Osteoblast (primary cell): ENCODE measurements around the gene ZNF354C. TPM values are rescaled to one million over a fixed set of nuclear protein-coding genes. Genes with fewer than 3 reads are reported as not detected.

Source experiments
- DNase-seq: peaks from one replicate; pipeline ENCODE4 v3.0.0; 2011; ENCODE audit warnings: low spot score, mixed read lengths; ENCODE audit not compliant: insufficient read length; ENCODE audit errors: missing footprints
- H2AFZ ChIP-seq: 2 replicates; pipeline ENCODE4 v1.6.0; 2011; ENCODE audit warnings: mild to moderate bottlenecking, low read length
- H3K27ac ChIP-seq: 2 replicates; pipeline ENCODE4 v1.5.1; 2011; ENCODE audit warnings: mild to moderate bottlenecking, low read depth, low read length, moderate library complexity
- H3K27me3 ChIP-seq: 2 replicates; pipeline ENCODE4 v1.6.0; 2012; ENCODE audit warnings: mild to moderate bottlenecking, control low read depth, inconsistent platforms, low read length, moderate library complexity; ENCODE audit not compliant: insufficient read depth
- H3K36me3 ChIP-seq: 2 replicates; pipeline ENCODE4 v1.5.1; 2011; ENCODE audit warnings: mild to moderate bottlenecking, low read length, control low read depth, moderate library complexity; ENCODE audit not compliant: insufficient read depth
- H3K4me1 ChIP-seq: 2 replicates; pipeline ENCODE4 v1.5.1; 2011; ENCODE audit warnings: mild to moderate bottlenecking, low read length, control low read depth, moderate library complexity; ENCODE audit not compliant: insufficient read depth
- H3K4me2 ChIP-seq: 2 replicates; pipeline ENCODE4 v1.6.0; 2011; ENCODE audit warnings: mild to moderate bottlenecking, low read length; ENCODE audit not compliant: insufficient read depth
- H3K4me3 ChIP-seq: fragments of 200-600 bp; sonication (generic); 3 replicates; pipeline ENCODE4 v1.5.1; 2012; ENCODE audit warnings: mild to moderate bottlenecking, low read length, inconsistent platforms; ENCODE audit not compliant: insufficient read depth
- H3K79me2 ChIP-seq: 2 replicates; pipeline ENCODE4 v1.6.0; 2012; ENCODE audit warnings: mild to moderate bottlenecking, low read length, control low read depth, inconsistent platforms; ENCODE audit not compliant: insufficient read depth
- H3K9me3 ChIP-seq: 2 replicates; pipeline ENCODE4 v1.5.1; 2011; ENCODE audit warnings: low read depth, low read length, control low read depth
- H4K20me1 ChIP-seq: 2 replicates; pipeline ENCODE4 v1.6.0; 2012; ENCODE audit warnings: mild to moderate bottlenecking, low read length, control low read depth; ENCODE audit not compliant: insufficient read depth
- total RNA-seq: library from RNA; depleted of rRNA; stranded (reverse); fragments of >200 nt; gene quantifications from 2 replicates; pipeline ENCODE4 v1.2.3, GENCODE V29; 2012
- TF ChIP-seq, protein P1 (sequence below): IDR thresholded peaks from 2 replicates; pipeline ENCODE4 v1.5.1; 2011; ENCODE audit warnings: mild to moderate bottlenecking, low read depth, low read length, moderate library complexity; ENCODE audit errors: extremely low read depth

The ZNF354C gene
- total RNA-seq, 1 donor = 7.6 TPM

DNA sequence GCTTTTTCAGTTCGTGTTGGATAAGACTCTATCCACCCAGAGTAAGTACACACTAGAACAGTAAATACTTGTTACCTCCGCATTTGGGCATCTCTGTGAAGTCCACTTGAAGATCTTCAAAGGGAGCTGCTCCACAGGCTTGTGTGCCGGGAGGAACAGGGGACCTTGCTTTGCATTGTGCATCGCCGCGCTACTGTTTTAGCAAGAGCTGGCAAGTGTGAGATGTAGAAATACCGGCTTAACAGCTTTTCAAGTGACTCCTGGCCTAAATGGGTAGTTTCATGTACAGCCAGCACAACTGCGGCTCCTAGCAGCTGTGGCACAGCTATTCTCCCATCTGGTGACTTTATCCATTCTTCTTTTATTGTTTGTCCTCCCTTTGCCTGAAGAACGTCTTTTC is 8.4 kb upstream of the ZNF354C start:
- TF ChIP-seq, protein P1, sequence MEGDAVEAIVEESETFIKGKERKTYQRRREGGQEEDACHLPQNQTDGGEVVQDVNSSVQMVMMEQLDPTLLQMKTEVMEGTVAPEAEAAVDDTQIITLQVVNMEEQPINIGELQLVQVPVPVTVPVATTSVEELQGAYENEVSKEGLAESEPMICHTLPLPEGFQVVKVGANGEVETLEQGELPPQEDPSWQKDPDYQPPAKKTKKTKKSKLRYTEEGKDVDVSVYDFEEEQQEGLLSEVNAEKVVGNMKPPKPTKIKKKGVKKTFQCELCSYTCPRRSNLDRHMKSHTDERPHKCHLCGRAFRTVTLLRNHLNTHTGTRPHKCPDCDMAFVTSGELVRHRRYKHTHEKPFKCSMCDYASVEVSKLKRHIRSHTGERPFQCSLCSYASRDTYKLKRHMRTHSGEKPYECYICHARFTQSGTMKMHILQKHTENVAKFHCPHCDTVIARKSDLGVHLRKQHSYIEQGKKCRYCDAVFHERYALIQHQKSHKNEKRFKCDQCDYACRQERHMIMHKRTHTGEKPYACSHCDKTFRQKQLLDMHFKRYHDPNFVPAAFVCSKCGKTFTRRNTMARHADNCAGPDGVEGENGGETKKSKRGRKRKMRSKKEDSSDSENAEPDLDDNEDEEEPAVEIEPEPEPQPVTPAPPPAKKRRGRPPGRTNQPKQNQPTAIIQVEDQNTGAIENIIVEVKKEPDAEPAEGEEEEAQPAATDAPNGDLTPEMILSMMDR = no peak
- no peak overlapping the region for H2AFZ ChIP-seq
- no peak for DNase-seq
- H3K79me2 ChIP-seq = no peaks in the 10 kb centered on the region
- no peak overlapping the region for H3K27ac ChIP-seq
- no peaks in the 10 kb centered on the region for H3K4me1 ChIP-seq
- H3K4me2 ChIP-seq = no peak overlapping the region
- H3K9me3 ChIP-seq = peaks cover 3% of the 10 kb centered on the region
- no peaks in the 10 kb centered on the region for H4K20me1 ChIP-seq
- no peaks in the 10 kb centered on the region for H3K27me3 ChIP-seq
- no peaks in the 10 kb centered on the region for H3K36me3 ChIP-seq
- no peak overlapping the region for H3K4me3 ChIP-seq

DNA sequence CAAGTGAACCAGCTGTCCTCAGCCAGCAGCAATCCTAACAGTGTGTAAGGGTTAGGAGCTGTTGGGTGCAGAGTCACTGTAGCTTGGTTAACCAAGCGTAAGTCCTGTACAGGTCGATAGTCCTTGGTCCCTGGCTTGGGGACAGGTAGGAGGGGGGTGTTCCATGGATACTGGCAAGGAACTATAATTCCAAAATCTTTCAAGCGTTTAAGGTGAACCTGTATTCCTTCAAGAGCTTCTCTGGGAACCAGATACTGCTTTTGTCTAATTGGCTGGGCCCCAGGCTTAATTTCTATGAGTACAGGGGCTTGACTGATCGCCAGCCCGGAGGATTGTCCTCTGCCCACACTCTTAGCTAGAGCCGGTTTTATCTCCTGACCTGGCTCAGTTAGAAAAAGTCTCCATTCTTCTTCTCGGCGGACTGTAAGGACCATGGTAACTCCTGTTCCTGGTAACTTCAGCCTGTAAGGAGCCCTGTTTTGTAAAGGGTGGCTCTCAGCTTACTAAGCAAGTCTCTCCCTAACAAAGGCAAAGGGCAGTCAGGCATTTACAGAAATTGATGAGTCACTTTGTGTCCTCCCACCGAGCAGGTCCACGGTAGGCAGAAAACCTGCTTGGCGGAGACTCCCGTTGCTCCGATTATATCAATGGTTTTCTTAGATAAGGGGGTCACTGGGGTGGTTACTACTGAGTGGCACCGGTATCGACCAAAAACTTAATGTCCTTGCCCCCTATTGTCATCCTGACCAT is 6.0 kb upstream of the ZNF354C start:
- DNase-seq = no peak
- Histone ChIP-seq H3K36me3 (no peaks in the 10 kb centered on the region), H3K79me2 (no peaks in the 10 kb centered on the region), H3K27ac (no peak overlapping the region), H2AFZ (no peak overlapping the region), H4K20me1 (no peaks in the 10 kb centered on the region), H3K4me3 (no peak overlapping the region), H3K27me3 (no peaks in the 10 kb centered on the region), H3K4me1 (no peaks in the 10 kb centered on the region), H3K9me3 (no peaks in the 10 kb centered on the region), H3K4me2 (no peak overlapping the region)
- TF ChIP-seq, protein P1 = no peak

DNA sequence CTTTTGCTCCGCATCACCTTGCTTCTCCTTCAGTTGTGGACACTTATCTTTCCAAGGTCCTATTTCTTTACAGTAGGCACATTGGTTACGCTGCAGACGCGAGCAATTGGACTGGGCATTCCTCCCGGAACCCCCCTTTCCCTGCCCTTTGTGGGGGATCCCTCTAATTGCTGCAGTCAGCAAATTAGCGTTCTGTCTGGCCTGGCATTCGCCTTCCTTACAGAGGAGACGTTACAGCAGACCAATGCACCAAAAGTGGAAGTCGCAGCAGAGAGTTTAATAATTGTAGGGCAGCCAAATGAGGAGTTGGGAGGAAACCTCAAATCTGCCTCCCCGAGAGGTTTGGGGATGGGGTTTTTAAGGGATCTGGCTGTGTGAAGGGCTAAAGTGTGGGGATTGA is 5.3 kb upstream of the ZNF354C start:
- no peaks in the 10 kb centered on the region for H3K27me3 ChIP-seq
- no peak for DNase-seq
- no peak overlapping the region for H3K27ac ChIP-seq
- TF ChIP-seq, protein P1 = no peak
- no peaks in the 10 kb centered on the region for H4K20me1 ChIP-seq
- peaks cover 4% of the 10 kb centered on the region for H3K4me1 ChIP-seq
- H2AFZ ChIP-seq = no peak overlapping the region
- H3K9me3 ChIP-seq = no peaks in the 10 kb centered on the region
- no peaks in the 10 kb centered on the region for H3K79me2 ChIP-seq
- no peak overlapping the region for H3K4me3 ChIP-seq
- H3K4me2 ChIP-seq = no peak overlapping the region
- H3K36me3 ChIP-seq = no peaks in the 10 kb centered on the region

DNA sequence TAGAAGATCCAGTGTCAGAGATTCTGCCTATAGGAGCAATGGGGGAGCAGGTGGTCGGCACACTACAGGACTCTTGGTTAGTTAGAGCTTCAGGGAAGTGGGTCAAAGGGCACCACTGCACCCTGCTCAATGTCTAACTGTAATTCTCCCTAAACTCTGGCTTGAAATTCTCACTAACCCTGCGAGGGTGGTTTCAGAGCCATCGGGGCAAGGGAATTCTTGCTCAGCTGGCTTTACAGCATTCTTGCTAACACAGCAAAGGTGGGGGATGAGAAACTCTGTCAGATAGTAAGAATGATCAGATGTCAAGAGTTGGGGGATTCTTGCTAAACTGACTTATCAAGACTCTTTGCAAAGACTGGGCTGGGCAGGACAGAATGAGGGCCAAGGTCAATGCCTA is 4.7 kb upstream of the ZNF354C start:
- TF ChIP-seq, protein P1 = no peak
- H3K79me2 ChIP-seq = no peaks in the 10 kb centered on the region
- H3K27ac ChIP-seq = no peak overlapping the region
- H3K9me3 ChIP-seq = no peaks in the 10 kb centered on the region
- H3K4me1 ChIP-seq = peaks cover 6% of the 10 kb centered on the region
- no peaks in the 10 kb centered on the region for H3K36me3 ChIP-seq
- no peak for DNase-seq
- H3K4me3 ChIP-seq = no peak overlapping the region
- no peaks in the 10 kb centered on the region for H3K27me3 ChIP-seq
- H4K20me1 ChIP-seq = no peaks in the 10 kb centered on the region
- H3K4me2 ChIP-seq = no peak overlapping the region
- no peak overlapping the region for H2AFZ ChIP-seq
